Progenitor cell of endocrine pancreas (in vitro differentiated cells): ENCODE data around the gene ZC3H18. TPM values are rescaled to one million over a fixed set of nuclear protein-coding genes. Genes with fewer than 3 reads are reported as not detected.
A peak's percentile ranks its signal among the peaks of the same experiment; 100 is the strongest.

Experiments
- DNase-seq: peaks from one replicate; pipeline ENCODE4 v3.0.0; 2021; ENCODE audit warnings: low spot score; ENCODE audit not compliant: unreplicated experiment
- H3K27ac Mint-ChIP-seq: 2 replicates; pipeline ENCODE4 v1.8.0; 2021; ENCODE audit warnings: mild to moderate bottlenecking, moderate library complexity, mixed read lengths
- H3K27me3 Mint-ChIP-seq: 2 replicates; pipeline ENCODE4 v1.8.0; 2021; ENCODE audit warnings: mixed read lengths
- H3K36me3 Mint-ChIP-seq: 2 replicates; pipeline ENCODE4 v1.8.0; 2022; ENCODE audit warnings: mixed read lengths; ENCODE audit not compliant: insufficient read depth
- H3K4me1 Mint-ChIP-seq: 2 replicates; pipeline ENCODE4 v1.8.0; 2021; ENCODE audit warnings: low read depth, mixed read lengths
- H3K4me3 Mint-ChIP-seq: 2 replicates; pipeline ENCODE4 v1.8.0; 2021; ENCODE audit warnings: low read depth, mild to moderate bottlenecking, moderate library complexity, mixed read lengths
- H3K9me3 Mint-ChIP-seq: 2 replicates; pipeline ENCODE4 v1.8.0; 2021; ENCODE audit warnings: low read depth, mixed read lengths
- CTCF ChIP-seq: fragments of 200-600 bp; sonication (generic); IDR thresholded peaks from one replicate; pipeline ENCODE4 v1.5.0; 2021; ENCODE audit warnings: antibody characterized with exemption, mild to moderate bottlenecking; ENCODE audit not compliant: unreplicated experiment
- total RNA-seq: library from RNA; stranded (reverse); gene quantifications from 2 replicates; pipeline ENCODE4 v1.2.1, GENCODE V29; 2021

ZC3H18 gene
- total RNA-seq, 1 donor from 2014 or later, result 70.7 TPM

- TF ChIP-seq CTCF, result no peak
- H3K36me3 Mint-ChIP-seq, result peaks cover 22% of the 10 kb centered on the region
- no peak overlapping the region for H3K4me3 Mint-ChIP-seq
- peaks cover 4% of the 10 kb centered on the region for H3K4me1 Mint-ChIP-seq
- H3K9me3 Mint-ChIP-seq, result no peaks in the 10 kb centered on the region
- DNase-seq, result no peak
- peak overlapping the region; percentile 13 for H3K27ac Mint-ChIP-seq
- H3K27me3 Mint-ChIP-seq, result no peaks in the 10 kb centered on the region
These were observed 22.9 kb downstream of the ZC3H18 start for GRCh38 chr16:88593061-88593460.

- Mint-ChIP-seq H3K4me1 (peaks cover 6% of the 10 kb centered on the region), H3K36me3 (peaks cover 22% of the 10 kb centered on the region), H3K9me3 (no peaks in the 10 kb centered on the region), H3K27ac (no peak overlapping the region), H3K27me3 (no peaks in the 10 kb centered on the region), H3K4me3 (no peak overlapping the region)
- no peak for DNase-seq
- no peak for TF ChIP-seq CTCF
These were observed 23.3 kb downstream of the ZC3H18 start for GRCh38 chr16:88593489-88593888.

- no peak overlapping the region for H3K27ac Mint-ChIP-seq
- no peaks in the 10 kb centered on the region for H3K27me3 Mint-ChIP-seq
- peaks cover 20% of the 10 kb centered on the region for H3K36me3 Mint-ChIP-seq
- TF ChIP-seq CTCF, result no peak
- no peaks in the 10 kb centered on the region for H3K9me3 Mint-ChIP-seq
- H3K4me3 Mint-ChIP-seq, result no peak overlapping the region
- peaks cover 6% of the 10 kb centered on the region for H3K4me1 Mint-ChIP-seq
- DNase-seq, result no peak
These were observed 23.7 kb downstream of the ZC3H18 start for GRCh38 chr16:88593910-88594309.

- no peak for DNase-seq
- H3K27ac Mint-ChIP-seq, result no peak overlapping the region
- H3K27me3 Mint-ChIP-seq, result no peaks in the 10 kb centered on the region
- peaks cover 19% of the 10 kb centered on the region for H3K36me3 Mint-ChIP-seq
- peaks cover 6% of the 10 kb centered on the region for H3K4me1 Mint-ChIP-seq
- no peak overlapping the region for H3K4me3 Mint-ChIP-seq
- TF ChIP-seq CTCF, result no peak
- no peaks in the 10 kb centered on the region for H3K9me3 Mint-ChIP-seq
These were observed 24.9 kb downstream of the ZC3H18 start for GRCh38 chr16:88595101-88595500.

- DNase-seq, result no peak
- Mint-ChIP-seq H3K4me3 (no peak overlapping the region), H3K4me1 (peaks cover 6% of the 10 kb centered on the region), H3K36me3 (peaks cover 21% of the 10 kb centered on the region), H3K27me3 (no peaks in the 10 kb centered on the region), H3K27ac (no peak overlapping the region), H3K9me3 (no peaks in the 10 kb centered on the region)
- no peak for TF ChIP-seq CTCF
These were observed 25.7 kb downstream of the ZC3H18 start for GRCh38 chr16:88595921-88596320.

- Mint-ChIP-seq H3K27me3 (no peaks in the 10 kb centered on the region), H3K27ac (no peak overlapping the region), H3K4me3 (no peak overlapping the region), H3K36me3 (peaks cover 21% of the 10 kb centered on the region), H3K4me1 (peaks cover 6% of the 10 kb centered on the region), H3K9me3 (no peaks in the 10 kb centered on the region)
- TF ChIP-seq CTCF, result no peak
- no peak for DNase-seq
These were observed 26.3 kb downstream of the ZC3H18 start for GRCh38 chr16:88596483-88596882.
